Endodermal cell (in vitro differentiated cells): ENCODE data around the gene HDDC3. TPM values are rescaled to one million over a fixed set of nuclear protein-coding genes. Genes with fewer than 3 reads are reported as not detected.
A peak's percentile ranks its signal among the peaks of the same experiment; 100 is the strongest.

Experiments
- DNase-seq: peaks from one replicate; pipeline ENCODE4 v3.0.0-alpha.2; 2017
- H3K27ac ChIP-seq: 2 replicates; pipeline ENCODE4 v1.5.1; 2013; ENCODE audit warnings: mild to moderate bottlenecking, low read depth, low read length, moderate library complexity
- H3K27me3 ChIP-seq: 2 replicates; pipeline ENCODE4 v1.6.1; 2013; ENCODE audit warnings: mild to moderate bottlenecking, low read length, moderate library complexity; ENCODE audit not compliant: insufficient read depth, control insufficient read depth, poor library complexity, severe bottlenecking
- H3K36me3 ChIP-seq: 2 replicates; pipeline ENCODE4 v1.7.0; 2013; ENCODE audit warnings: mild to moderate bottlenecking, low read length, moderate library complexity; ENCODE audit not compliant: control insufficient read depth, insufficient read depth
- H3K4me1 ChIP-seq: one replicate; pipeline ENCODE4 v1.7.0; 2013; ENCODE audit warnings: low read length; ENCODE audit not compliant: control insufficient read depth, insufficient read depth
- H3K4me3 ChIP-seq: 2 replicates; pipeline ENCODE4 v1.5.1; 2013; ENCODE audit warnings: mild to moderate bottlenecking, low read length, moderate library complexity
- H3K9ac ChIP-seq: 2 replicates; pipeline ENCODE4 v1.6.1; 2013; ENCODE audit warnings: mild to moderate bottlenecking, low read length, moderate library complexity; ENCODE audit not compliant: poor library complexity, severe bottlenecking; ENCODE audit errors: extremely low read depth
- H3K9me3 ChIP-seq: 2 replicates; pipeline ENCODE4 v1.6.1; 2013; ENCODE audit warnings: mild to moderate bottlenecking, low read length, moderate library complexity; ENCODE audit not compliant: control insufficient read depth
- H3K27ac Mint-ChIP-seq: 2 replicates; pipeline ENCODE4 v1.8.0; 2020; ENCODE audit warnings: mixed read lengths
- H3K27me3 Mint-ChIP-seq: 2 replicates; pipeline ENCODE4 v1.8.0; 2021; ENCODE audit warnings: mild to moderate bottlenecking, mixed read lengths; ENCODE audit not compliant: insufficient read depth
- H3K36me3 Mint-ChIP-seq: 2 replicates; pipeline ENCODE4 v1.8.0; 2020; ENCODE audit warnings: low read depth, mixed read lengths
- H3K4me1 Mint-ChIP-seq: 2 replicates; pipeline ENCODE4 v1.8.0; 2020; ENCODE audit warnings: mixed read lengths
- H3K4me3 Mint-ChIP-seq: 2 replicates; pipeline ENCODE4 v1.8.0; 2020; ENCODE audit warnings: mild to moderate bottlenecking, moderate library complexity, mixed read lengths
- H3K9me3 Mint-ChIP-seq: 2 replicates; pipeline ENCODE4 v1.8.0; 2020; ENCODE audit warnings: mild to moderate bottlenecking, mixed read lengths
- WGBS, 2 experiments: methylation state at CpG; one replicate each; pipeline versions ENCODE4 v1.1.5 to v1.1.7; 2013; ENCODE audit warnings: missing lambda C conversion rate in 2 of 2, mixed read lengths in 1 of 2; ENCODE audit not compliant: insufficient coverage in 1 of 2, insufficient read length in 1 of 2; 5-methylcytosine and 5-hydroxymethylcytosine counted together
- total RNA-seq, 2 donors: library from RNA; stranded (reverse); fragmentation: NEBNext Ultra II Directional in 1 of 2; extraction: Animal tissue kit (Norgen Biotek cat#: 25700) in 1 of 2; gene quantifications; 2 replicates in 1 of 2; 3 replicates in 1 of 2; pipeline ENCODE4 v1.2.1, GENCODE V29; 2021
- TF ChIP-seq, protein P1 (sequence below): fragments of 200-600 bp; sonication (generic); conservative IDR thresholded peaks from 2 replicates; pipeline ENCODE4 v1.5.0; 2021; ENCODE audit warnings: antibody characterized with exemption, mild to moderate bottlenecking

The HDDC3 gene
- total RNA-seq, 2 donors from 2014 or later = 15.3 to 21.5 TPM

DNA sequence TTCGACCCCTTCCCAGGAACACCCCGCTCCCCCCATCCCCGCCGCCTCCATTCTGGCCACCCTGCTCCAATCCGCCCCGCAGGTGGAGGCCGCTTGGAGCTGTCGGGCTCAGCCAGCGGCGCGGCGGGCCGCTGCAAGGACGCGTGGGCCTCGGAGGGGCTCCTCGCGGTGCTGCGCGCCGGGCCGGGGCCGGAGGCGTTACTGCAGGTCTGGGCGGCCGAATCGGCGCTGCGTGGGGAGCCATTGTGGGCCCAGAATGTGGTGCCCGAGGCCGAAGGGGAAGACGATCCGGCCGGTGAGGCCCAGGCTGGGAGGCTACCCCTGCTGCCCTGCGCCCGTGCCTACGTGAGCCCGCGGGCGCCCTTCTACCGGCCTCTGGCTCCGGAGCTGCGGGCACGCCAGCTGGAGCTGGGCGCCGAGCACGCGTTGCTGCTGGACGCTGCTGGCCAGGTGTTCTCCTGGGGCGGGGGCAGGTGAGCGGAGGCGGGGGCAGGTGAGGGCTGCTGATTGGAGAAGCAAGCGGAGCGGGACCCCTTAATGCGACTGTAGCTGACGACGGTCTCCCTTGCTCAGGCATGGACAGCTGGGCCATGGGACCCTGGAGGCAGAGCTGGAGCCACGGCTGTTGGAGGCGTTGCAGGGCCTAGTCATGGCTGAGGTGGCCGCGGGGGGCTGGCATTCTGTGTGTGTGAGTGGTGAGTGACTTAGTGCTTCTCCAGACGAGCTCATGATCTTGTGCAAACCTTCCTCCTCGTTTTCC is 24.9 kb upstream of the HDDC3 start:
- Histone ChIP-seq H3K4me3 (peak overlapping the region; percentile 88), H3K27ac (no peak overlapping the region), H3K9me3 (no peaks in the 10 kb centered on the region), H3K4me1 (no peaks in the 10 kb centered on the region), H3K9ac (peak overlapping the region; percentile 64), H3K27me3 (no peaks in the 10 kb centered on the region), H3K36me3 (peaks cover 29% of the 10 kb centered on the region)
- H3K9me3 Mint-ChIP-seq = no peaks in the 10 kb centered on the region
- TF ChIP-seq, protein P1, sequence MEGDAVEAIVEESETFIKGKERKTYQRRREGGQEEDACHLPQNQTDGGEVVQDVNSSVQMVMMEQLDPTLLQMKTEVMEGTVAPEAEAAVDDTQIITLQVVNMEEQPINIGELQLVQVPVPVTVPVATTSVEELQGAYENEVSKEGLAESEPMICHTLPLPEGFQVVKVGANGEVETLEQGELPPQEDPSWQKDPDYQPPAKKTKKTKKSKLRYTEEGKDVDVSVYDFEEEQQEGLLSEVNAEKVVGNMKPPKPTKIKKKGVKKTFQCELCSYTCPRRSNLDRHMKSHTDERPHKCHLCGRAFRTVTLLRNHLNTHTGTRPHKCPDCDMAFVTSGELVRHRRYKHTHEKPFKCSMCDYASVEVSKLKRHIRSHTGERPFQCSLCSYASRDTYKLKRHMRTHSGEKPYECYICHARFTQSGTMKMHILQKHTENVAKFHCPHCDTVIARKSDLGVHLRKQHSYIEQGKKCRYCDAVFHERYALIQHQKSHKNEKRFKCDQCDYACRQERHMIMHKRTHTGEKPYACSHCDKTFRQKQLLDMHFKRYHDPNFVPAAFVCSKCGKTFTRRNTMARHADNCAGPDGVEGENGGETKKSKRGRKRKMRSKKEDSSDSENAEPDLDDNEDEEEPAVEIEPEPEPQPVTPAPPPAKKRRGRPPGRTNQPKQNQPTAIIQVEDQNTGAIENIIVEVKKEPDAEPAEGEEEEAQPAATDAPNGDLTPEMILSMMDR = no peak
- peak; percentile 81 for DNase-seq
- 29 to 33% methylated on average over 30 to 63 of the region's 63 CpGs for WGBS, 2 experiments
- H3K27me3 Mint-ChIP-seq = no peaks in the 10 kb centered on the region
- peaks cover 35% of the 10 kb centered on the region for H3K36me3 Mint-ChIP-seq
- H3K27ac Mint-ChIP-seq = peak overlapping the region; percentile 87
- peak overlapping the region; percentile 75 for H3K4me3 Mint-ChIP-seq
- peaks cover 10% of the 10 kb centered on the region for H3K4me1 Mint-ChIP-seq

DNA sequence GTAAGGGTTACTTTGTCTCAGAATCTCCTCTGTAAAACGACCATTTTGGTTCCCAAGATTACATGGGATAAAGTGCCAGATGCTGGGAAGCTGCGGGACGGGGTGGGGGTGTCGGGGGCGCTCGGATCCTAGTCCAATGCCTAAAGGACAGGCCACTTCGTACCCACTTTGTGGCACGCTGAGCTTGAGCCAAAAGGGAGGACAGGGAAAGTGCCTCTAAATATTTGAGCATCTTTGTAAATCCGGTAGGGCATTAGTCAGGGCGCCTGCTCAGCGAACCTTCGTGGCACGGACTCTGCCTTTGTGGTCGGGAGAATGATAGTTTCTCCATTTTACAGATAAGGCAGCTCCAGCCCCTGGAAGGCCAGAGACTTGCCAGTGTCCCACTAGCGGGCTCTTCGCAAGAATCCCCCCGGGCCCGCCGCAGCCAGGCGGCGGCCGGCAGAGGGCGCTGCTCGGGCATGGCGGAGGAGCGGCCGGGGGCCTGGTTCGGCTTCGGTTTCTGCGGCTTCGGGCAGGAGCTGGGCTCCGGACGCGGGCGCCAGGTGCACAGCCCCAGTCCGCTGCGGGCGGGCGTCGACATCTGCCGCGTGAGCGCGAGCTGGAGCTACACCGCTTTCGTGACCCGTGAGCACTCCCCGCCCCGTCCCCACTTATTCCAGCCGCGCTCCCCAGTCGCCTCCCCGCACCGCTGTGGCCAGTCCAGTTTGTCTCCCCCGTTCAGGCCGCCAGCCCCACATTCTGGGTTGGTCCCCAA is 24.1 kb upstream of the HDDC3 start:
- Mint-ChIP-seq H3K4me1 (peaks cover 10% of the 10 kb centered on the region), H3K9me3 (no peaks in the 10 kb centered on the region), H3K4me3 (peak overlapping the region; percentile 75), H3K27me3 (no peaks in the 10 kb centered on the region), H3K27ac (peak overlapping the region; percentile 69), H3K36me3 (peaks cover 33% of the 10 kb centered on the region)
- peak overlapping the region; percentile 88 for H3K4me3 ChIP-seq
- no peak overlapping the region for H3K27ac ChIP-seq
- H3K9me3 ChIP-seq = no peaks in the 10 kb centered on the region
- no peaks in the 10 kb centered on the region for H3K4me1 ChIP-seq
- DNase-seq = peak; percentile 97
- WGBS, 2 experiments = 10 to 14% methylated on average over 28 to 56 of the region's 56 CpGs
- H3K27me3 ChIP-seq = no peaks in the 10 kb centered on the region
- H3K9ac ChIP-seq = peak overlapping the region; percentile 64
- H3K36me3 ChIP-seq = peaks cover 28% of the 10 kb centered on the region
- TF ChIP-seq, protein P1 = peak; percentile 99

DNA sequence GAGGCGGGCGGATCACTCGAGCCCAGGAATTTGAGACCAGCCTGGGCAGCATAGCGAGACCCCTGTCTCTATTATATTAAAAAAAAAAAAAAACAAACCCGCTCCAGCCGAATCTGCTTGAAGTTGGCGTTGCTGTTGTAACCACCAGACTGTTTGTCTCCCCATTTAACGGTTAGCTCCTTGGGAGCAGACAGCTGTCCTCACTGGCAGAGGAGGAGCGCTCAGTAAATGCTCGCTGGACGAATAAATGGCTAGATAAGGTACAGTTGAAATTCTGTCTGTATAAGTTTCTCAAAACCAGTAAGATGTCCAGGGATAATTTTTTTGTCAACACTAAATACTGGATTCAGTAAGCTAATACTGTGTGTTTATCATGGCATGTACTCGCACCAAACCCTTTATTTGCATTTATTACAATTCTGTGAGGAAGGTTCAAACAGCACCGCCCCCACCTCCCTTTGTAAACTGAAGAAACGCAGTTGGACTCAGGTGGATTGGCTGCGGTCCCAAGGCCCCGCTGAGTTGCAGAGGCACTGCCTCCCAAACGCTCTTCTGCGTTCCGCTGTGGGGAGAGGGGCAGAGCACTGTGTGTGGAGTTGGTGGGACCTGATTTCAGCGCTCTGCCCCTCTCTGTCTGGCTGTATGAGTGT is 23.4 kb upstream of the HDDC3 start:
- peak overlapping the region; percentile 94 for H3K9ac ChIP-seq
- H3K9me3 ChIP-seq = no peaks in the 10 kb centered on the region
- H3K27ac ChIP-seq = no peak overlapping the region
- Mint-ChIP-seq H3K27ac (peak overlapping the region; percentile 69), H3K27me3 (no peaks in the 10 kb centered on the region), H3K36me3 (peaks cover 30% of the 10 kb centered on the region), H3K4me1 (peaks cover 10% of the 10 kb centered on the region), H3K9me3 (no peaks in the 10 kb centered on the region), H3K4me3 (peak overlapping the region; percentile 75)
- WGBS, 2 experiments = 90 to 98% methylated on average over 8 to 20 of the region's 20 CpGs
- TF ChIP-seq, protein P1 = no peak
- H3K4me3 ChIP-seq = peak overlapping the region; percentile 88
- H3K27me3 ChIP-seq = no peaks in the 10 kb centered on the region
- no peaks in the 10 kb centered on the region for H3K4me1 ChIP-seq
- H3K36me3 ChIP-seq = peaks cover 28% of the 10 kb centered on the region
- no peak for DNase-seq
